Measurements from ENCODE around the gene MAT2B. TPM values are rescaled to one million over a fixed set of nuclear protein-coding genes. Genes with fewer than 3 reads are reported as not detected.

MAT2B gene
- total and polyA plus RNA-seq, 2 of the 13 experiments (the other 11 are each of a cell fraction or from before 2014, with no cell fraction given) = 20.2 to 37.1 TPM

- TF ChIP-seq FOXO4 (CRISPR knock-in tag; conservative IDR thresholded peaks at IDR 0.05) = no peak
- no peak for TF ChIP-seq RNF2 (conservative IDR thresholded peaks at IDR 0.05; ENCODE audit: low read depth)
- TF ChIP-seq HDAC1 (CRISPR knock-in tag; IDR thresholded peaks at IDR 0.05) = peak; percentile 71
- TF ChIP-seq PBX2 (CRISPR knock-in tag; IDR thresholded peaks at IDR 0.05) = no peak
- TF ChIP-seq EED (CRISPR knock-in tag; IDR thresholded peaks at IDR 0.05) = no peak
- TF ChIP-seq RAD21 (CRISPR knock-in tag; IDR thresholded peaks at IDR 0.05) = no peak
- no peak for TF ChIP-seq ZNF326 (CRISPR knock-in tag; IDR thresholded peaks at IDR 0.05; ENCODE audit: borderline replicate concordance)
- no peak for TF ChIP-seq ATF4 (CRISPR knock-in tag; IDR thresholded peaks at IDR 0.05)
- 0 out of 2 replicates have a peak, but pooled peaks have one; percentile 29 for TF ChIP-seq GFI1 (CRISPR knock-in tag; IDR thresholded peaks at IDR 0.05; ENCODE audit: borderline replicate concordance)
- peak; percentile 70; the same call in 1 of the 2 replicates for TF ChIP-seq KDM2A (CRISPR knock-in tag; IDR thresholded peaks at IDR 0.05; ENCODE audit: borderline replicate concordance, low read depth)
- TF ChIP-seq TFAP4 (IDR thresholded peaks at IDR 0.05; ENCODE audit: borderline replicate concordance, low read depth) = peak; percentile 17; the same call in 1 of the 2 replicates
- TF ChIP-seq FOXP1 (IDR thresholded peaks at IDR 0.05) = no peak
- peak; percentile 50 for TF ChIP-seq FOXP1 (CRISPR knock-in tag; IDR thresholded peaks at IDR 0.05)
- TF ChIP-seq ZBTB7A (CRISPR knock-in tag; IDR thresholded peaks at IDR 0.05) = no peak
- no peak for TF ChIP-seq SOX6 (IDR thresholded peaks at IDR 0.05)
- peak; percentile 72 for TF ChIP-seq SOX6 (CRISPR knock-in tag; IDR thresholded peaks at IDR 0.05)
- TF ChIP-seq HNF4A (CRISPR knock-in tag; IDR thresholded peaks at IDR 0.05) = peak; percentile 44
- TF ChIP-seq THAP8 (CRISPR knock-in tag; IDR thresholded peaks at IDR 0.05; ENCODE audit: borderline replicate concordance) = no peak
- no peak; the same call in 1 of the 2 replicates for TF ChIP-seq TBX2 (CRISPR knock-in tag; IDR thresholded peaks at IDR 0.05; ENCODE audit: borderline replicate concordance)
- TF ChIP-seq KLF16 (CRISPR knock-in tag; IDR thresholded peaks at IDR 0.05) = no peak
- 0 out of 2 replicates have a peak, but pooled peaks have one; percentile 62 for TF ChIP-seq ARID5B (CRISPR knock-in tag; IDR thresholded peaks at IDR 0.05)
- peak; percentile 61; the same call in 1 of the 2 replicates for TF ChIP-seq DPF2 (CRISPR knock-in tag; IDR thresholded peaks at IDR 0.05; ENCODE audit: borderline replicate concordance, low read depth)
These were observed 60.7 kb downstream of the MAT2B start (continued) for GRCh38 chr5:163565931-163566608.
